GM18505 (cell line): ENCODE data around the gene AGXT2.
A peak's percentile ranks its signal among the peaks of the same experiment; 100 is the strongest.

Source experiments
- ATAC-seq: cut with Tn5 transposase; IDR thresholded peaks from one replicate; pipeline ENCODE4 v1.9.1; 2021; ENCODE audit not compliant: unreplicated experiment
- POLR2A ChIP-seq: IDR thresholded peaks from 4 replicates; pipeline ENCODE4 v1.6.1; 2011; ENCODE audit warnings: borderline replicate concordance; ENCODE audit not compliant: insufficient read depth, insufficient read length; ENCODE audit errors: extremely low read depth

AGXT2 gene

GRCh38 chr5:35012796-35013195 lies 35.0 kb downstream of the AGXT2 start:
- TF ChIP-seq POLR2A, result no peak
- ATAC-seq, result no peak

- TF ChIP-seq POLR2A, result no peak
- no peak for ATAC-seq
Observed at GRCh38 chr5:35012365-35012764, 35.4 kb downstream of the AGXT2 start.

- TF ChIP-seq POLR2A, result no peak
- no peak for ATAC-seq
Observed at GRCh38 chr5:35010676-35011075, 37.1 kb downstream of the AGXT2 start.

- ATAC-seq, result no peak
- no peak for TF ChIP-seq POLR2A
Observed at GRCh38 chr5:35009657-35010056, 38.1 kb downstream of the AGXT2 start.

GRCh38 chr5:35009019-35009418 lies 38.7 kb downstream of the AGXT2 start:
- no peak for ATAC-seq
- TF ChIP-seq POLR2A, result no peak

- TF ChIP-seq POLR2A, result no peak
- ATAC-seq, result no peak
Observed at GRCh38 chr5:35004771-35005170, 43.0 kb downstream of the AGXT2 start.

GRCh38 chr5:35004200-35004599 lies 43.5 kb downstream of the AGXT2 start:
- no peak for TF ChIP-seq POLR2A
- ATAC-seq, result no peak

- TF ChIP-seq POLR2A, result no peak
- ATAC-seq, result peak; percentile 67
Observed at GRCh38 chr5:35003018-35003957, 44.5 kb downstream of the AGXT2 start.

- no peak for ATAC-seq
Observed at GRCh38 chr5:35002459-35002858, 45.3 kb downstream of the AGXT2 start.

GRCh38 chr5:35001842-35002241 lies 45.9 kb downstream of the AGXT2 start:
- no peak for ATAC-seq
- no peak for TF ChIP-seq POLR2A

More at GRCh38 chr5:35002459-35002858, 45.3 kb downstream of the AGXT2 start:
- TF ChIP-seq POLR2A, result no peak

- no peak for TF ChIP-seq POLR2A
- ATAC-seq, result no peak
Observed at GRCh38 chr5:34998058-34998789, 49.5 kb downstream of the AGXT2 start.

GRCh38 chr5:34996261-34996660 lies 51.5 kb downstream of the AGXT2 start:
- ATAC-seq, result no peak
- TF ChIP-seq POLR2A, result no peak

GRCh38 chr5:34993951-34994350 lies 53.8 kb downstream of the AGXT2 start:
- no peak for TF ChIP-seq POLR2A

More at GRCh38 chr5:34993951-34994350, 53.8 kb downstream of the AGXT2 start:
- no peak for ATAC-seq
